ENCODE measurements around the gene TAF1B.

DNA sequence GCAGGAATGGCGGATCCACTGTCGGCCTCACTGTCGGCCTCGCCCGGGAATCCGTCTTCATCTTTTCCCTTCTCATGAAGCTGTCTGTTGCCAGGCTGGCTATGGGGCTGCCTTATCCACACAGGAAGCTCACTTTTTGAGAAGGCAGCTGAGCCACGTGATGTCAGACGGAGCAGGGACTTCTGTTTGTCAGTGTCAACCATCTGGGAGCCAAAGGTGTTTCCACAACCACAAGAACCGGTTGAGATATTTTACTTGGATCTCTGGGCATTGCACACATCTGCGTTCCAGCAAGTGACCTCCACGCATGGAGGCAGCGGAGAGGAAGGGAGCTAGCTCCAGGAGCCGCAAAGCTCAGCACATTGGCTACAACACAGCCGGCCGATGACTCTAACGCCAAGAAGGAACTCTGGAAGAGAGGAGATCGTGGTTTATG, 27.4 kb upstream of the TAF1B start:
- TF ChIP-seq, protein P1, sequence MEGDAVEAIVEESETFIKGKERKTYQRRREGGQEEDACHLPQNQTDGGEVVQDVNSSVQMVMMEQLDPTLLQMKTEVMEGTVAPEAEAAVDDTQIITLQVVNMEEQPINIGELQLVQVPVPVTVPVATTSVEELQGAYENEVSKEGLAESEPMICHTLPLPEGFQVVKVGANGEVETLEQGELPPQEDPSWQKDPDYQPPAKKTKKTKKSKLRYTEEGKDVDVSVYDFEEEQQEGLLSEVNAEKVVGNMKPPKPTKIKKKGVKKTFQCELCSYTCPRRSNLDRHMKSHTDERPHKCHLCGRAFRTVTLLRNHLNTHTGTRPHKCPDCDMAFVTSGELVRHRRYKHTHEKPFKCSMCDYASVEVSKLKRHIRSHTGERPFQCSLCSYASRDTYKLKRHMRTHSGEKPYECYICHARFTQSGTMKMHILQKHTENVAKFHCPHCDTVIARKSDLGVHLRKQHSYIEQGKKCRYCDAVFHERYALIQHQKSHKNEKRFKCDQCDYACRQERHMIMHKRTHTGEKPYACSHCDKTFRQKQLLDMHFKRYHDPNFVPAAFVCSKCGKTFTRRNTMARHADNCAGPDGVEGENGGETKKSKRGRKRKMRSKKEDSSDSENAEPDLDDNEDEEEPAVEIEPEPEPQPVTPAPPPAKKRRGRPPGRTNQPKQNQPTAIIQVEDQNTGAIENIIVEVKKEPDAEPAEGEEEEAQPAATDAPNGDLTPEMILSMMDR (IDR thresholded peaks at IDR 0.05; ENCODE audit: insufficient read depth, low read length, poor library complexity, severe bottlenecking) = no peak
- TF ChIP-seq EZH2phosphoT487 (conservative IDR thresholded peaks at IDR 0.05; ENCODE audit: low read length) = no peak

All from SU-DHL-6 (cell line).